Activated naive CD8-positive, alpha-beta T cell treated with anti-CD3 and anti-CD28 coated beads, Interleukin-2, amount 10 ng/mL, durations not matched to agents 7 days and 5 days (primary cell): ENCODE data around the gene PCBP2. TPM values are rescaled to one million over a fixed set of nuclear protein-coding genes. Genes with fewer than 3 reads are reported as not detected.

Source experiments
- ATAC-seq: fragments of 150-1000 bp; cut with Tn5 transposase; one replicate; pipeline ENCODE4 v1.10.0; 2021; ENCODE audit warnings: low read depth, moderate library complexity
- POLR2A ChIA-PET: fragments of 350-600 bp; sonication (Branson Sonifier 250); formaldehyde crosslinking; loops from one replicate; lab custom pipeline; 2021; ENCODE audit warnings: antibody characterized with exemption; lab: Charles Lee
- DNase-seq: peaks from one replicate; pipeline ENCODE4 v3.0.0; 2021
- H3K27ac Mint-ChIP-seq: one replicate; pipeline ENCODE4 v1.8.0; 2022; ENCODE audit warnings: mild to moderate bottlenecking, mixed read lengths
- H3K27me3 Mint-ChIP-seq: one replicate; pipeline ENCODE4 v1.8.0; 2022; ENCODE audit warnings: mild to moderate bottlenecking, moderate library complexity, mixed read lengths
- H3K36me3 Mint-ChIP-seq: one replicate; pipeline ENCODE4 v1.8.0; 2021; ENCODE audit warnings: mild to moderate bottlenecking, mixed read lengths
- H3K4me1 Mint-ChIP-seq: one replicate; pipeline ENCODE4 v1.8.0; 2021; ENCODE audit warnings: mixed read lengths
- H3K4me3 Mint-ChIP-seq: one replicate; pipeline ENCODE4 v1.8.0; 2022; ENCODE audit warnings: mild to moderate bottlenecking, moderate library complexity, mixed read lengths
- H3K9me3 Mint-ChIP-seq: one replicate; pipeline ENCODE4 v1.8.0; 2021; ENCODE audit warnings: mixed read lengths
- total RNA-seq, 2 experiments: library from RNA; stranded (reverse); gene quantifications; one replicate each; pipeline ENCODE4 v1.2.3, GENCODE V29; 2021

PCBP2 gene
- total RNA-seq, 2 experiments from 2014 or later, result 824 to 837 TPM

DNA sequence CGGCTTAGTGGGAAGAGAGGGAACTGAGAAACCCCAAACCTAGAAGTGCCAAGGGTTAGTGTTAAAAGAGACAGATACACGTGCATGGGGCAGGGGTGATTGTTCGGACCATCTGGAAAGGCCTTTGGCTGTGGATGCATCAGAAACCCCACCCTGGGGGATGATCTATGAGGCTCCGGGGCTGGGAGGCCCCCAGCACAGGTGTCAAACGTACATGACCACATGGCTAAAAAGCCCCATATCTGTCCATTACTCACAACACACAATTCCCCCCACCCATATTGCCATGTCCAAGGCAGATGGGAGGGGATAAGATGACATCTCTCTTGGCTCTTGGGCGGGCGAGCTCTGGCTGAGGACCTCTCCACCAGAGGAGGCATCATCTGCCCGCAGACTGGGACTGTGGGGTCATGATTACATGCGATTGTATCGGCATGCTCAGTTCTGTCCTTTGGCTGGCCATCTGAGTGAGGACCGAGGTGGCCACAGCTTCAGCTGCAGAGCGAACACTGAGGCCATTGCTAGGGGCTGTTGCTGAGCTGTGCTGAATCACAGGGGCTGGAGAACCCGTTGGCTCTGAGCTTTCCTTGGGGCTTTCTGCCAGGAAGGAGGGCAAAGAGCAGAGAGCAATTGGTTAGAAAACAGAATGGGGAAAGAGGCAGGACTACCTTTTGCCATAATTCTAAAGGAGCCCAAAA is 65.0 kb downstream of the PCBP2 start:
- Mint-ChIP-seq H3K27me3 (no peaks in the 10 kb centered on the region), H3K36me3 (peaks cover 12% of the 10 kb centered on the region), H3K4me1 (peaks cover 19% of the 10 kb centered on the region), H3K4me3 (no peak overlapping the region), H3K27ac (no peak overlapping the region), H3K9me3 (no peaks in the 10 kb centered on the region)
- POLR2A ChIA-PET, result no interaction called here
- ATAC-seq (no peak), DNase-seq (no peak)

DNA sequence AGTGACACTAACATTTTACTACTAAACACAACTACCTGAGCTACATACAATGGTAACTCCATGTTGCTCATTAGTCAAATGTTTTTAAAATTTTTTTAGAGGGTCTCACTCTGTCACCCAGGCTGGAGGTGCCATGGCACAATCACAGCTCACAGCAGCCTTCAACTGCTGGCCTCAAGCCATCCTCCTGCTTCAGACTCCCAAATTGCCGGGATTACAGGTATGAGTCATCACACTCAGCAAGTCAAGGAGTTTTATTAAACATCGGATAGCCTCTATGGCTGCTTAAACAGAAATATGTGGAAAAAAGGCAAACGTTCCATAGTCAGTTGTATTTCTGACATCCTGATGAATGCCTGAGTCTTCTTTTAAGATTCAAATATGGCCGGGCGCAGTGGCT is 66.5 kb downstream of the PCBP2 start:
- no peak overlapping the region for H3K27ac Mint-ChIP-seq
- ATAC-seq, result no peak
- H3K4me1 Mint-ChIP-seq, result peaks cover 19% of the 10 kb centered on the region
- no peak for DNase-seq
- no peaks in the 10 kb centered on the region for H3K9me3 Mint-ChIP-seq
- H3K4me3 Mint-ChIP-seq, result no peak overlapping the region
- H3K36me3 Mint-ChIP-seq, result peaks cover 13% of the 10 kb centered on the region
- POLR2A ChIA-PET, result no interaction called here
- no peaks in the 10 kb centered on the region for H3K27me3 Mint-ChIP-seq

DNA sequence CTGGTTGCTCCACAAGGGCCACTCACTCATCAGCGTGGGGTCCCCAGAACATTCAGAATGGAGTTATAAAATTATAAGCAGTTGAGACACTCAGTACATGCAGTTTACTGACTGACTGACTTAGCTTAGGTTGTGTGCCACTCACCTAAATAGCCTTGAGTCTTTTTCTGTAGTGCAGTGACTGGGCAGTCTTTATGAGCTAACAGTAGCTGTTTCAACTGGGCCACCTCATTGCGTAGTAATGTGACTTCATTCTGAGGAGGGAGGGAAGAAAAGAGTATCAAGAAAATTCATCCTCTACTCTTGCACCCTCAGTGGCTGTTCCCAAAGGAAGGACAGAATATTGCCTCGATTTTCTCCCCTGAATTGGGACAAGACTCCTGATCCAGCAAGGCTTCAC is 71.2 kb downstream of the PCBP2 start:
- no peak overlapping the region for H3K4me3 Mint-ChIP-seq
- no peaks in the 10 kb centered on the region for H3K9me3 Mint-ChIP-seq
- DNase-seq, result no peak
- H3K27me3 Mint-ChIP-seq, result no peaks in the 10 kb centered on the region
- no peak overlapping the region for H3K27ac Mint-ChIP-seq
- POLR2A ChIA-PET, result interaction anchor here (1.3 kb wide), 1 partner anchor 22 kb away, joined by 4 read pairs; the partner anchor contains the start of gene TARBP2
- no peak for ATAC-seq
- H3K4me1 Mint-ChIP-seq, result peaks cover 6% of the 10 kb centered on the region
- H3K36me3 Mint-ChIP-seq, result peaks cover 14% of the 10 kb centered on the region

GRCh38 chr12:53524476-53524875 is 72.6 kb downstream of the PCBP2 start:
- no peak overlapping the region for H3K4me3 Mint-ChIP-seq
- ATAC-seq (no peak), DNase-seq (no peak)
- POLR2A ChIA-PET, result no interaction called here
- H3K9me3 Mint-ChIP-seq, result no peaks in the 10 kb centered on the region
- H3K36me3 Mint-ChIP-seq, result peaks cover 14% of the 10 kb centered on the region
- H3K27me3 Mint-ChIP-seq, result no peaks in the 10 kb centered on the region
- H3K27ac Mint-ChIP-seq, result no peak overlapping the region
- H3K4me1 Mint-ChIP-seq, result peaks cover 6% of the 10 kb centered on the region

DNA sequence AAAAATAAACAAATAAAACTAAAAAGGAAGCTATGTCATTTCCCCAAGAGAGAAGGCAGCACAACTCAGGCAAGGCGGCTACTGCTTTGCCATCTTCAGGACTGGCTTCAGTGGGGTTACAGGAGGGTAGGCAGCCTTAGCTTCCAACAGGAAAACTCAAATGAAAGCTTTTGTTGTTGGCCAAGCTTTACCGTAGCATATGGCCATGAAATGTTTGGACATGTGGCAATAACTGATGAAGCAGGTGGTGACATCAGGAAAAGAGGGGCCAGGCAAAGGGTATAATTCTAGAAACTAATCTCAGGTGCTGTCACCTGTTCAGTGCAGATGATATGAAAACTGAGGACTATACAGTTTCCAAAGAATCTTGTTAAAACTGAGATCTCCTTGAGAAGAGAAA is 78.2 kb downstream of the PCBP2 start:
- Mint-ChIP-seq H3K9me3 (no peaks in the 10 kb centered on the region), H3K36me3 (peaks cover 18% of the 10 kb centered on the region), H3K4me3 (no peak overlapping the region), H3K4me1 (no peaks in the 10 kb centered on the region), H3K27me3 (no peaks in the 10 kb centered on the region), H3K27ac (no peak overlapping the region)
- POLR2A ChIA-PET, result no interaction called here
- DNase-seq (no peak), ATAC-seq (no peak)

Other genes starting within 250 kb of the PCBP2 start
- 100 to 1,000 TPM; 415 to 420 TPM for gene ITGB7, start 244.9 kb upstream of the PCBP2 start, total RNA-seq
- gene RARG, start 219.9 kb upstream of the PCBP2 start, total RNA-seq, result 10 to 100 TPM; 38.1 to 40.3 TPM
- gene ESPL1, start 183.8 kb upstream of the PCBP2 start, total RNA-seq, result 10 to 100 TPM; 90.5 to 91.0 TPM
- gene PFDN5, start 156.6 kb upstream of the PCBP2 start, total RNA-seq, result 100 to 1,000 TPM; 388 to 425 TPM
- gene MYG1, start 152.4 kb upstream of the PCBP2 start, total RNA-seq, result 10 to 100 TPM; 44.8 to 51.2 TPM
- 10 to 100 TPM; 65.0 to 67.0 TPM for gene AAAS, start 130.5 kb upstream of the PCBP2 start, total RNA-seq
- gene SP7, start 115.7 kb upstream of the PCBP2 start, total RNA-seq, result not detected
- gene SP1, start 71.9 kb upstream of the PCBP2 start, total RNA-seq, result 10 to 100 TPM; 88.7 to 96.2 TPM
- gene AMHR2, start 28.2 kb upstream of the PCBP2 start, total RNA-seq, result not detected
- 100 to 1,000 TPM; 218 to 231 TPM for gene PRR13, start 10.4 kb upstream of the PCBP2 start, total RNA-seq
- gene MAP3K12, start 47.4 kb downstream of the PCBP2 start, total RNA-seq, result 10 to 100 TPM; 24.6 to 30.0 TPM
- gene TARBP2, start 49.2 kb downstream of the PCBP2 start, total RNA-seq, result 10 to 100 TPM; 32.3 to 34.9 TPM
- not detected for gene NPFF, start 55.4 kb downstream of the PCBP2 start, total RNA-seq
- gene ATF7, start 174.3 kb downstream of the PCBP2 start, total RNA-seq, result 10 to 100 TPM; 30.2 to 33.5 TPM
- gene ATP5MC2, start 224.0 kb downstream of the PCBP2 start, total RNA-seq, result 100 to 1,000 TPM; 226 to 241 TPM